Ovary (tissue), 3 donors: ENCODE measurements around the gene ZNF518A.

ENCODE experiments used
- CTCF ChIP-seq, 3 donors: fragments of 450-650 bp in 2 of 3; fragments of 200-600 bp in 1 of 3; IDR thresholded peaks; one replicate each; pipeline versions ENCODE4 v1.5.1 to v1.8.0; 2016 to 2022; ENCODE audit warnings: antibody characterized with exemption in 3 of 3, mild to moderate bottlenecking in 1 of 3
- EP300 ChIP-seq: sonication (generic); formaldehyde crosslinking; IDR thresholded peaks from one replicate; pipeline ENCODE4 v1.6.1; 2017; ENCODE audit warnings: antibody characterized with exemption
- POLR2A ChIP-seq: fragments of 450-650 bp; IDR thresholded peaks from one replicate; pipeline ENCODE4 v1.6.1; 2017; ENCODE audit warnings: antibody characterized with exemption, mild to moderate bottlenecking, moderate library complexity
- donor health status: DM: no; HTN: no; CAD: no.

- TF ChIP-seq CTCF (IDR thresholded peaks at IDR 0.05), result no peak
- TF ChIP-seq POLR2A, result no peak
- TF ChIP-seq EP300, result no peak
These were observed 5.0 kb upstream of the ZNF518A start for GRCh38 chr10:96125142-96125515.
